Fibroblast of peridontal ligament (primary cell): ENCODE measurements around the gene MC2R.

Experiments
- DNase-seq: peaks from one replicate; pipeline ENCODE4 v3.0.0-alpha.2; 2010; ENCODE audit errors: extremely low read depth

MC2R gene

DNA sequence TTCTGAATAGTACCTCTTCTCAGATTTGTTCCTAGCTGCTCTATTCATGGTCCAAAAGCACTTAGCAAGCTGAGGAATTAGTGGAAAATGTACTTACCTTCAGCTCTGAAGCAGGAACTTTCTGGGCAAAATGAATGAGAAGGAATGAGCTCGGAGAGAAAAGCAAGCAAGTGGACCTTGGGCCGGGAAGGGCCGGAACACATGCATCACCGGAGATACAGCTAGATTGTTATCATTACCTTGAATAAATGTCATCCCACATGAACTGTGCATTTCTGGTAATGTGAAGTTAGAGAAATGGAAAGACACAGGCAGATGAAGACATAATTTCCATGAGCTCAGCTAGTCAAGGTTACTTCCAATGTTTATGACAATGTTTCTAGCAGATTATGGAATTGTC is at the start of gene MC2R:
TSS of gene MC2R (minus strand) at position 146 of the 400 bp plus-strand sequence. CDS start 30,018 bp downstream, outside the sequence.
- no peak for DNase-seq

DNA sequence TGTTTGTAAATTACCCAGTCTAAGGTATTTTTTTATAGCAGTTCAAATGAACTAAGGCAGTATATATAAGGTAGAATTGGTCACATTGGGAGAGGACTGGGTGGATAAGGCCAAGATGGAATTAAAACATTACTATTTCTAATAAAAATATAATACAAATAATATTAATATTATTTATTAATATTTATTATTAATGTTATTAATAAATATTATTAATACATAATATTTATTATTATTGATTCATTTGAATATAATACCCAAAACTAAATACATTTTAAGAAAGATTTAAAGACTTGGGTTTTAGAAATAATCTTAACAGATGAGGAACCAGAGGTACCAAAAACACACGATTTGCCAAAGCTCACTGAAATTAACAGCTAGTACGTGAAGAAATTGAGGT is 30.5 kb upstream of the MC2R start:
- no peak for DNase-seq

DNA sequence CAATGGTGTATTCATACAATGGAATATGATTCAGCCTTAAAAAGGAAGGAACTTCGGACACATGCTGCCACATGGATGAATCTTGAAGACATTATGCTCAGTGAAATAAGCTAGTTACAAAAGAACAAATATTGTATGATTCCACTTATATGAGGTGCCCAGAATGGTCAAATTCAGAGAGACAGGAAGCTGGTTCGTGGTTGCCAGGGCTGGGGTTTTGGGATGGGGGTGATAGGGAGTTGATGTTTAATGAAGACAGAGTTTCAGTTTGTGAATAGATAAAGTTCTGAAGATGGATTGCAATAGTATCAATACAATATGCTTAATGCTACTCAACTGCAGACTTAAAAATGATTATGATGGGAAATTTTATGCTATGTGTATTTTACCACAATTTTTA is 28.0 kb upstream of the MC2R start:
- no peak for DNase-seq

DNA sequence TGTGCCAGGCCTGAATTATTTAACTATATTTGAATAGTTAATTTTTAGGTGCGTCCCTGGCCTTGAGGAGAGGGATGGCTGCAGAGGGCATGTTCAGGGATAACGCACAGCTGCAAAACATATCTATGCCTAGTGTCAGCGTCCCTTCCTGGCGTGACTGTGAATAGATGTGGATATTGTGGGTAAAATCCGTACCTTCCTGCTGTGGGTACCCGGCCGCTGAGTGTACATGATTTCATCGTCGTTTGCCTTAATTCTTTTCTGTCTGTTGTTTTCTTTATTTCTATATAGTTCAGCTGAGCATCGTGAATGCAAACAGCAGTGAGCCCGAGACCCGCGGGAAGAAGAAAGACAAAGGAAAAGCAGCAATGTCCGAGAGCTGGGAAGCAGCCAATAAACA is 25.0 kb upstream of the MC2R start:
- no peak for DNase-seq

DNA sequence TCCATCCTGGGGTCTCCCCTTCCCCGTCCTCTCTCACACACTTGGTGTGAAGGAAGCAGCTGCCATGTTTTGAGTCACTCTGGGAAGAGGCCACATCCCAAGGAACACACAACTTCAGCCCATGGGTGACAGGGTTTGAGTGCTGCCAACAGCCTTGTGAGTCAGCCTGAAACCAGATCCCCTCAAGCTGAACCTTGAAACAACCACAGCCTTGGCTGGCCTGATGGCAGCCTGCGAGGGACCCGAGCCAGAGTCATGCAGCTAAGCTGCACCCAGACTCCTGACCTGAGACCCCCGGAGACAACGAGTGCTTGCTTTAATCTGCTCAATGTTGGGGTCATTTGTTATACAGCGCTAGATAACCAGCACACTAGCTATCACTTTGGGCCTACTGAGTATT is 19.3 kb upstream of the MC2R start:
- no peak for DNase-seq

DNA sequence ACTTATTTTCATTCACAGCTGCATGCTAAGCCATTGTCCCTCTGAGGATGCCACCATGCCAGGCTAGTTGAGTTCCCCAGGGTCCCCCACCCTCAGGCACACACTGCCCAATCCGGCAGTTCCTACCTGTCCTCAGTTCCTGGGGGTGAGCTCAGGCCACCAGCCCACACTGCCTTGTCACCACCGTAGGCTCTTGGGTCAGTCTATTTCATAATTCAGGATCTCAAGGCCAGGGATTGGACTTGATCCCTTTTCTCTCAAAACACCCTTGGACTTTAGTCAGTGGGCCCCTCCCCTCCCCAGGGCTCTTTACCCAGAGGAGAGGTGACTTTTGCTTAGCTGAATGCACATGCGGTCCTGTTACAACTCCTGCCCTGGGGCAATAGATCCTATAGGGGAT is 18.7 kb upstream of the MC2R start:
- no peak for DNase-seq

DNA sequence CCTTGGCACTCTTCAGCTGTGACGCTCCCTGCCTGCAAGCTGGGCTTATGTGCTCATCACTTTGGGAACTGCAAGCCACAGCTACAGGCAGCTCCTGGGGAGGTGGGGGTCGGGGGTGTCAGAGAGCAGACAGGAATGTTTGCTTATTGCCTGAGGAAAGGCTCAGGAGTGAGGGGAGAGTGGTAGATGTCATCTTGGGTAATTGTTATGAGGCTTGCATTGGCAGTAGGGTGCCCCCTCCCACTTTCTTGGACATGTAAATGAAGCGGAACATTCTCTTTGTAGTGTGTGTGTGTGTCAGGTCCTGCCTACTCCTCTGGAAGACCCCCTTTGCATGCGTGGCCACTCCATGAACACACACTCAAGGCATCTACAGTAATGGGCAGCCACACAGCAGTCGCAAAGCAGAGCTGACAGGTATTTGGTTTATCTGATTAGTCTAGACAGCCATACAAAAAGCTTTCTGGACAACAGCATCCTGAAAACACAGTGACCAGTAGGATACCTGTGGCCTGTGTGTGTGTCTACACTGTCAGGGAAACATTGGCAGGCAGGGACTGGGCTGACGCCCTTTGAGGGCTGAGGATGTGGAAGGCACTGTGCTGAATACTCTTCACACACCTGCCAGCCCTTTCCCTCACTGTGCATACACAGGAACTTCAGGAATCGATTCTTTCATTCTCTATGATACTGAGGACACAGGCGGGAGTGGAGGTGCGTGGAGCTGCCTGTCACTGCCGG is 17.1 kb upstream of the MC2R start:
- DNase-seq, result no peak

DNA sequence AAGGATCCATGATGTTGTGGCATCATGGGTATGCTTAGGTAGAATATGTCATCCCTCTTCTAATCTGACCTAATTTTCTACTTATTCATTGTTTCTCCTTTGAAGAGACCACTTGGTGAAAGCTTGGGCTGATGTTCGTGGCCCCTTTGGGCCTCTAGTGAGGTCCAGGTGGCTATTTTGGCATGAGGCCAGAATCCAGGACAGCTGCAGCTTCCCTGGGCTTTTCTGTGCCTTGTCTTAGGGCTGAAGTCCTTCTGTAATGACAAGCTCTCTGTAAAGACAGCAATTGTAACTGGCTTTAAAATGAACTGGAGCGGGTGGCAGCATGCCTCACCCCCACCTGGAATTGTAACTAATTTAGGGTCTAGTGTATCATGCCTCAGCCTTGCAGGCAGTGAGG is 15.6 kb upstream of the MC2R start:
- no peak for DNase-seq

DNA sequence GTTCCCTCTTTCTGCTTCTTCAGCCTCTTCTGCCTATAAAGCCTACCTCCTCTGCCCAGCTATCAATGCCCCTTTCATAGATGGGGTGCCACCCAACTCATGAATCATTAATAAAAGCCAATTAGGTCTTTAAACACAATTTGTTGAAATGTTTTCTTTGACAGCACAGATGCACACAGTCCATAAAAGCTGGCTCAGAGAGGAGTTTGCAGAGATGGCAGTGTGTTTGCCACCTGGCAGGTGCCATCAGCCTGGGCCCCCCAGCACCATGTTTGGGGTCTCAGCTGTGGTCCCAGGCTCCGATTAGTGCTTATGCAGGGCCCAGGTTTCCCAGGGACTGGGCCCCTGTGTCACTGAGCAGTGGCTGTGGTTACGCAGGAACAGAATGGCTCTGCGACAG is 7.9 kb upstream of the MC2R start:
- DNase-seq, result no peak

DNA sequence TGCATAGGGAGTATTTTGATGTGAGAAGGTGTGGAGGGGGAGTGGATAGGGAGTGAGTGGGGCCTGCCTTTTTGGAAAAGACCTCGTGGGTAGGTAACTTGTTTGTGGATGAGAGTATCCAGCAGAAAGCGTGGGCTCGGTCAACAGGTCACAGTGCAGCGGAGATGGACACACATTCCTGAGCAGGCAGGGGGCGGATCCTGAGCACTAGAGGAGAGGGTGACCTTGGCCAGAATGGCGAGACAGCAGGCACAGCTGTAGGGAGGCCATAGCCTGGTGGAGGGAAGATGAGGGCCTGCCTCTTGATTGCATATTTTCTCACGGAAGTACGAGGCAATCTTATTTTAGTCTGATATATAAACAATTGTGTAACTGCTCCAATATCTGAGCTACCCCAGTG is 3.6 kb upstream of the MC2R start:
- no peak for DNase-seq

DNA sequence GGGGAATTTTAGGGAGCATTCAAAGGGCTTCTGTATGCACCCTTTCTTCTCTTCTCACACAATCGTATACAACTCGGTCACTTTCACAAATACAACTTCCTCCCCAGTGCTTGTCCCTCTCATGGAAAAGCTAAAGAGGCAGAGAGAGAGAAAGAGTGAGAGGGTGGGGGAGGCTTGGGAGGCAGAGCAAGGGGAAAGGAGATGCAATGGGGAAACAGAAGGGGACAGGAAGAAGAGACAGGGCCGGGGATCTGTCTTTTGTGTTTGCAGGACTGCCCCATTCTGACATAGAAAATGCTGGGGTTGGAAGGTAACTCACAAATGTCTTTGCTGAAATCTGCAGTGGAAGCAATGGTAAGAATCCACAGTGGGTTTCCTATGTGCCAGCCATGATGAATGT is 2.1 kb upstream of the MC2R start:
- no peak for DNase-seq

DNA sequence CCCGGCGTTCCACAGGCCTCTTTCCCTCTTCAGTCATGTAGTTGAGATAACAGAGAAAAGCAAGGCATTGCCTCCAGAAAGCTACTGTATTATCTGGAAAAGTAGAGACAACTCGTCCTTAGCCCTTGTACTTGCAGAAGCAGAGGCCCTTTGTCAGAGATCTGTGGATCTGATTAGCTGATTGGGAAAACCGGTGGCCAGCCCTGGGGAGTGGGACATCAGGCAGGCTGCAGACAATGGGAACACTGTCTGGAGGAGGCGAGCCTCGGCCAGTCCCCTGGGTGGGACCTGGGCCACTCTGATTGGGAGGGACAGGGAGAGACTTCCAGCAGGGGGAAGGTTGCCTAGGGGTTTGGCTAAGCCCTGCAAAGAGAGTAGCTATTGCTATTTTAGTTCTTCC is 1.2 kb upstream of the MC2R start:
- no peak for DNase-seq

DNA sequence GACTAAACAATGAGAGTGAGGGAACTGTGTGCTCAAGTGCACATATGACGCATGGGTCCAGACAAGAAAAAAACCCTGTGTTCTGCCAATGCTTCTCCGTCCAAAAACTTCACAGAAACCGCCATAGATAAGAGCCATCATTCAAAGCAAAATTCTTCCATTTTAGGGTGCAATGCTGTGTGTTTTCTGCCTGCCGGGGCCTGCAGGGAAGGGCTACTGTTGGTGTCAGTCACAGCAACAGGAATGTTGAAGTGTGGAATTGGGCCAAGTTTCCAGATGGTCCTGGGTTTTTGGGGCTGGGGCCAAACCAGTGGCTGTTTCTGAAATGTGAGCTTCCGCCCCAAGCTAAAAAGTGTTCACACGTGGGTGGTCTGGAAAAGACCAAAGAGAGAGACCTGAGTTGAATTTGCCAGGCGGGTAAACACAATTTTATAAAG is 677 bp upstream of the MC2R start:
- DNase-seq, result no peak

DNA sequence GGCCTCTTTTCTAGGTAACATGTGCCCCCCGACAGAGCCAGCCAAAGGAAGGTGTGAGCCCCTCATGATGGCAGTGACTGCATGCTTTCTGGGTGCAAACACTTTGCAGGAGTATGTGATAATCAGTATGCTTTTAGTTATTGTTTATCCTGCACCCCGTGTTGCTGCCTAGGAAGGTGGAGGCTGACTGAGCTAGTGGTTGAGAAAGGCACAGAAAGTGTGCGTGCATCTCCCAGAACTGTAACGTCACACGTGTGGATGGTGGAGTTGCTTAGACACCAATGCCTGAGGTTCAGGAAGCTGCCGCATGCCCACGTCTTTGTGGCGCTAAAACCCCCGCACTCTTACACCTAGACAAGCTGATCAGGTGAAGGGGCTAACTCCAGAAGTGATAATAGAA is 580 bp downstream of the MC2R start:
- DNase-seq, result no peak

DNA sequence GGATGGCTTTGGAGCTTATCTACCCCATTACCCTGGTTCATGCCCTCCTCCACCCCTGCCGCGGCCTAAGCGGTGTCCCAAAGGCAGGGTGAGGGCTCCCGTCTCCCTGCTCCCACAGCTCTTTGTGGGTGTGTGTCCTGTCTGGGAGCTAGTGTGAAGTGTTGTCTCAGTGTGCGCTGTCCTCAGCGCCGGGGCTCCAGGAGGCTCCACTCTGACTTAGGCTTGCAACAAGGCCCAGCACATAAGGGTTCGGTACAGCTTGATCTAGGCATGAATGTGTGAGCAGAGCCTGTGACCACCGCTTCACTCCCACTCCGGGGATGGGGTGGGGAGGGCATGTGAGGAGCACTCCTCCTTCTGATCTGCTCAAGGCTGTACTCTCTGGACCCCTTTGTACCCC is 1.2 kb downstream of the MC2R start:
- DNase-seq, result no peak

DNA sequence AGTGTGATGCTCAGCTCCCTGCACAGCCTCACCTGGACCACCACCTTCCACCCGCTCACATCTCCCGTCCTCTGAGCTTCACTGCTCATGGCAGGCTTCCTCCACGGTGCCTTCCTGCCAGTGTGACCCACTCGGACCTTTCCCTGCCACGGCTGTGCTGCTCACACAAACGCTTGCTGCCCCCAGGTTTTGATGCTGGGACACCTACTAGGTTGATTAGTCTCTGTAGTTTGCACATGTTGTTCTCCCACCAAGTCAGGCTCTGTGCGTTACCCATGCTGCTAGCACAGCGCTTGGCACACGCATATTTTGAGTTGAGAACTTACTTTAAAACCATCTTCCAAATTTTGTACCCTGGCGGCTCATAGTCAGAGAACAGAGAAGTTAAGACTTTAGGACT is 2.1 kb downstream of the MC2R start:
- DNase-seq, result no peak

DNA sequence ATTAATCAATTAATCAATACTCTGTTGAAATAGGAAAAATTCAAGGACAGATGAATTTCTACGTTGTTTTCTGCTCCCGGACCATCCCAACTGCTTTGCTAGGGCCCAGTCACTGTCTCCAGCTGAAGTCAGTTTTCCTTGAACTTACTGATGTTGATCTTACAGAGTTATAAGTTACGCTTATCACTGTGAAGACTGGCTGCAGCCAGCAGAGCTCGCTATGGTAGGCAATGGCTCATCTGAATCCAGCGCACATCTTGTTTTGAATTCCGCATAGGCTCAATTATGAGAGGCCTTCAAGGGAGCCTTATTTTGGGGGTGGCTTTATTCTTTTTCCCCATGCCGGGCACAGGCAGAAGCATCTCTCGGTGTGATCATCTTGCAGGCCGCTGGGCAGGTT is 2.7 kb downstream of the MC2R start:
- no peak for DNase-seq

DNA sequence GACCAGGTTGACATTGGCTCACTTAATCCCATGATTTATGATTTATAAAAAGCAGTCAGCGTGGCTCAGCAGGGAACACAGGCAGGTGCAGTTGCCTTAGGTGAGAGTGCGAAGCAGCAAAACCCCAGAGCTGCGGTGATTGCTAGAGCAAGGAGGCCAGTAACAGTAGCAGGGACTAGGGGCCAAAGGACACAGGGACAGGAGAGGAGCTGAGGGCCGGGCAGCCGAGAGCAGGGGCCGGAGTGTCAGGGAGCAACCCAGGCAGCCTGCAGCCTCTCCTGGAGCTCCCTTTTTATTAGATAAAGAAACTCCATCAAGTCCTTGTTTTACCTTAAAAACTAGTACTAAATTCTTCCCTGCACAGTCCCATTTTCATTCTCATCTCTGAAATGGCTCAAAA is 4.3 kb downstream of the MC2R start:
- no peak for DNase-seq

DNA sequence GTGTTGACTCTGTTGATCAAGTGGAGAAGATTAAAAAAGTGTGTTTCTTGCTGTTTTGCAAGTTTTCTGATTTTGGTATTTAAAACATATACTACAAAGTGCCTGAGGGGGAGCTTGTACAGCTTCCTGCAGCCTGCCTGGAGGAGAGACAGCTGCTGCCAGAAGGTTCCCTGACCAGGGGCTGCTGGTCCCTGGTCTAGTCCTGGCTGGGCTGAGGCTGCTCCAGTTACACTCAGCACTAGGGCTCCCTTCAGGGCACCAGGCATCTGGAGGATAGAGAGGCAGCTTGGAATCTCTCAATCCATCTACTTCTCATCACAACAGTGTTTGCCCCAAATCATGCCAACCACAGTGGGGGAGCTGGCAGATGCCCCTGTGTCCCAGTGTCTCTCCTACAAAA is 4.8 kb downstream of the MC2R start:
- DNase-seq, result no peak

DNA sequence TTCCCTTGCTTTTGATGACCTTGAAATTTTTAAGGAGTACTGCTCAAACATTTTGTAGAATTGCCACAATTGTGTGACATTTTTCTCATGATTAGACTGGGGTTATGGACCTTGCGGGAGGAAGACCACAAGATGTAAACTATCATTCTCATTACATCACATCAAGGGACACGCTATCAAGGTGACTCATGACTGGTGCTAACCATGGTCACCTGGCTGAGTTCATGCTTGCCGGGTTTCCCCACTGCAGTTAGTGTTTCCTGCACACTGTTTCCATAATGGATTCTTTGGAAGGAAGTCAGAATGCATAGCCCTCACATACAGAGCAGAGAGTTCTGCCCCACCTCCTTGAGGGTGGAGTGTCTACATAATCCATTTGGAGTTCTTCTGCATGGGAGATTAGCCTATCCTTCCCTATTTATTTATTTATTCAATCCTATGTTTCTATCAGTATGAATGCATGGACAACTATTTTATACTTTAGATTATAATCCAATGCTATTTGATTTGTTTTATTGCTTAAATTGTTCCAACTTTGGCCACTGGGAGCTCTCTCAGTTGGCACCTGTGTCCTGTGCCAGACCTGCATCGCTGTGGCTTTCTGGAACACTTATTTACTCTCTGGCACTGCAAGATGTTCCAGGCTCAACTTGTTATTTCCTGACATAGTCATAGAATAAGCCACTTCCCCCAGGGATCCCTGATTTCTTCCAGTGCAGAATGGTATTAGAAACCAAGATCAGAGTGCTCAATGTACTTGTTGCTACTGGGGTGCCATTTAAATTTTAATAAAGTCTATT is 6.0 kb downstream of the MC2R start:
- DNase-seq, result no peak

DNA sequence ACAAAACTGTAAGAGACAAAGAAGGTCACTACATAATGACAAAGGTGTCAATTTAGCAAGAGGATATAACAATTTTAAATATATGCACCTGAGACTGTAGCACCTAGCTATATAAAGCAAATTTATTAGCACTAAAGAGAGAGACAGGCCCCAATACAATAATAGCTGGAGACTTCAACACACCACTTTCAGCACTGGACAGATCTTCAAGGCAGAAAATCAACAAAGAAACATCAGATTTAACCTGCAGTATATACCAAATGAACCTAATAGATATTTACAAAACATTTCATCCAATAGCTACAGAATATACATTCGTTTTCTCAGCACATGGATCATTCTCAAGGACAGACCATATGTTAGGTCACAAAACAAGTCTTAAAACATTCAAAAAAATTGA is 14.7 kb downstream of the MC2R start:
- DNase-seq, result no peak

DNA sequence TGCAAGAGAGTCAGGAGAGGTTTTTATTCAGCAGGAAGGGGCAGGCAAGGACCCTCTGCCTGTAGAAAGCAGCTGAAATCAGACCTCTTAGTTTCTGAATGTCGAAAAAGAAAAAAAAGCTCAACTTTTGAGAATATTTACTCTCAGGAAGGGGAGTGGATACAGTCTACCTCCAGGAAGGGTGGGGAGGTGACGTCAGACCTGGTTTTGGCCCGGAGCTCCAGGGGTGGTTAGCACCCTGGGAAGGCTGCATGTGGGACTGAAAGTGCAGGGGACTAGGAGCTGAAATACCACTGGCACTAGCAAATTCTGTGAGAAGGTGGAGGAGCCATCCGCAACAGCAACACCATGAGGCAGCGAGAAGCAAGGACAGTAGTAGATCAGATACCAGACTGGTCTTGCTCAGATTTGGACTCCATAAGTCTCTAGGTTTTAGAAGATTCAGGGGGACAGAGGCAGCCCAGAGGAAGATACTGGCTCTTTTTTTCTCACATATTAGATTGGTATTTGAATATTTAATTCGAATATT is 19.8 kb downstream of the MC2R start:
- no peak for DNase-seq

DNA sequence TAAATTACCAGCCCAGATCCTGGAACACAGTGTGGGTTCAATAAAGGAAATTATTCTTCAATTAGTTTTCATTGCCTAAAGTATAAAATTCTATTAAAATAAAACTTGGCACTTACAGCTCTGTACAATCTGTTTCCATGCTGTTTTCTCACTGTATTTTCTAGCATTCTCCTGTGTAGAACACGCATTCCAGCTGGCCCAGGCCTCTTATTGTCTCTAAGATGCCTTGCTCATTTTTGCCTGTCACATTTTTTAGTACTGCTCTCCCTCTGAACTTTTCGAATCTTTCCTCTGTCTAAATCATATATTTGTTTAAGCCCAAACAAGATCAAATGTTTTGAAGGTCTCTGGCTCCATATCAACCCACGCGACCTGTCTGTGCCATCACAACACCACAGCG is 20.8 kb downstream of the MC2R start:
- DNase-seq, result no peak
